ENCODE results near the gene DOCK2. TPM values are rescaled to one million over a fixed set of nuclear protein-coding genes. Genes with fewer than 3 reads are reported as not detected.

The DOCK2 gene
- total and polyA plus RNA-seq, 4 experiments from 2014 or later, result 45.8 to 223 (median 162) TPM

GRCh38 chr5:169904508-169904907 lies 267.4 kb downstream of the DOCK2 start:
- H3K4me3 ChIP-seq (ENCODE audit: low read length in 2 of 2), result no peak overlapping the region
- intact Hi-C loops (cut with micrococcal nuclease), result no loop called here
- H3K4me1 ChIP-seq (ENCODE audit: insufficient read depth, low read length), result no peaks in the 10 kb centered on the region
- Mint-ChIP-seq H3K4me1 (peaks cover 17 to 29% (median 19%) of the 10 kb centered on the region in 4 donors), H3K27ac (no peak overlapping the region), H3K9me3 (no peaks in the 10 kb centered on the region), H3K27me3 (no peaks in the 10 kb centered on the region), H3K4me3 (no peak overlapping the region), H3K36me3 (peaks cover 15 to 25% of the 10 kb centered on the region in 2 donors)
- H3K27me3 ChIP-seq (ENCODE audit: insufficient read depth, low read length), result no peaks in the 10 kb centered on the region
- ChIA-PET CTCF (ENCODE audit: partially characterized antibody) (no interaction called here), POLR2A (ENCODE audit: partially characterized antibody) (no interaction called here)
- no peaks in the 10 kb centered on the region for H3K36me3 ChIP-seq (ENCODE audit: insufficient read depth, low read length)
- no peak overlapping the region for H3K27ac ChIP-seq (ENCODE audit: low read depth, low read length)
- no peak for DNase-seq
- H3K9me3 ChIP-seq (ENCODE audit: control insufficient read depth in 1 of 2, low read length in 2 of 2), result no peaks in the 10 kb centered on the region

GRCh38 chr5:169905017-169905416 lies 267.9 kb downstream of the DOCK2 start:
- no peak for DNase-seq
- Histone ChIP-seq H3K9me3 (ENCODE audit: control insufficient read depth in 1 of 2, low read length in 2 of 2) (no peaks in the 10 kb centered on the region), H3K36me3 (ENCODE audit: insufficient read depth, low read length) (no peaks in the 10 kb centered on the region), H3K27ac (ENCODE audit: low read depth, low read length) (no peak overlapping the region), H3K4me3 (ENCODE audit: low read length in 2 of 2) (no peak overlapping the region), H3K27me3 (ENCODE audit: insufficient read depth, low read length) (no peaks in the 10 kb centered on the region), H3K4me1 (ENCODE audit: insufficient read depth, low read length) (no peaks in the 10 kb centered on the region)
- intact Hi-C loops (cut with micrococcal nuclease), result no loop called here
- Mint-ChIP-seq H3K4me3 (no peak overlapping the region), H3K27ac (peak overlapping the region in 2 of 7 donors; percentile 73), H3K4me1 (peaks cover 16 to 31% (median 19%) of the 10 kb centered on the region in 4 donors), H3K9me3 (no peaks in the 10 kb centered on the region), H3K36me3 (peaks cover 20 to 27% of the 10 kb centered on the region in 2 donors), H3K27me3 (no peaks in the 10 kb centered on the region)
- ChIA-PET POLR2A (ENCODE audit: partially characterized antibody) (no interaction called here), CTCF (ENCODE audit: partially characterized antibody) (interaction anchor here (0.6 kb wide), 1 partner anchor 13 kb away, joined by 4 read pairs; no protein-coding TSS in a partner anchor)

- Histone ChIP-seq H3K4me3 (ENCODE audit: low read length in 2 of 2) (no peak overlapping the region), H3K9me3 (ENCODE audit: control insufficient read depth in 1 of 2, low read length in 2 of 2) (no peaks in the 10 kb centered on the region), H3K4me1 (ENCODE audit: insufficient read depth, low read length) (no peaks in the 10 kb centered on the region), H3K27ac (ENCODE audit: low read depth, low read length) (no peak overlapping the region), H3K27me3 (ENCODE audit: insufficient read depth, low read length) (no peaks in the 10 kb centered on the region), H3K36me3 (ENCODE audit: insufficient read depth, low read length) (no peaks in the 10 kb centered on the region)
- no peak for DNase-seq
- Mint-ChIP-seq H3K36me3 (peaks cover 18 to 24% of the 10 kb centered on the region in 2 donors), H3K4me1 (peaks cover 2 to 19% (median 11%) of the 10 kb centered on the region in 4 donors), H3K4me3 (no peak overlapping the region), H3K9me3 (no peaks in the 10 kb centered on the region), H3K27me3 (no peaks in the 10 kb centered on the region), H3K27ac (peak overlapping the region in 2 of 7 donors; percentile 13 to 53)
- POLR2A ChIA-PET (ENCODE audit: partially characterized antibody), result no interaction called here
- intact Hi-C loops (cut with micrococcal nuclease), result no loop called here
- CTCF ChIA-PET (ENCODE audit: partially characterized antibody), result no interaction called here
Observed at GRCh38 chr5:169906745-169907649, 269.9 kb downstream of the DOCK2 start.

- H3K4me1 Mint-ChIP-seq, result peaks cover 0 to 17% (median 13%) of the 10 kb centered on the region in 4 donors
- DNase-seq, result no peak
- intact Hi-C loops (cut with micrococcal nuclease), result no loop called here
- Histone ChIP-seq H3K27me3 (ENCODE audit: insufficient read depth, low read length) (no peaks in the 10 kb centered on the region), H3K4me1 (ENCODE audit: insufficient read depth, low read length) (no peaks in the 10 kb centered on the region), H3K9me3 (ENCODE audit: control insufficient read depth in 1 of 2, low read length in 2 of 2) (no peaks in the 10 kb centered on the region), H3K4me3 (ENCODE audit: low read length in 2 of 2) (no peak overlapping the region), H3K27ac (ENCODE audit: low read depth, low read length) (no peak overlapping the region), H3K36me3 (ENCODE audit: insufficient read depth, low read length) (no peaks in the 10 kb centered on the region)
- no peak overlapping the region for H3K4me3 Mint-ChIP-seq
- H3K36me3 Mint-ChIP-seq, result peaks cover 16 to 27% of the 10 kb centered on the region in 2 donors
- H3K9me3 Mint-ChIP-seq, result no peaks in the 10 kb centered on the region
- ChIA-PET POLR2A (ENCODE audit: partially characterized antibody) (no interaction called here), CTCF (ENCODE audit: partially characterized antibody) (no interaction called here)
- H3K27ac Mint-ChIP-seq, result peak overlapping the region in 1 of 7 donors; percentile 19
- H3K27me3 Mint-ChIP-seq, result no peaks in the 10 kb centered on the region
Observed at GRCh38 chr5:169908864-169909263, 271.8 kb downstream of the DOCK2 start.

GRCh38 chr5:169909945-169910344 lies 272.9 kb downstream of the DOCK2 start:
- H3K9me3 Mint-ChIP-seq, result peaks cover 0 to 2% (median 0%) of the 10 kb centered on the region in 8 donors
- Histone ChIP-seq H3K9me3 (ENCODE audit: control insufficient read depth in 1 of 2, low read length in 2 of 2) (no peaks in the 10 kb centered on the region), H3K27ac (ENCODE audit: low read depth, low read length) (no peak overlapping the region), H3K36me3 (ENCODE audit: insufficient read depth, low read length) (no peaks in the 10 kb centered on the region), H3K27me3 (ENCODE audit: insufficient read depth, low read length) (no peaks in the 10 kb centered on the region), H3K4me3 (ENCODE audit: low read length in 2 of 2) (no peak overlapping the region), H3K4me1 (ENCODE audit: insufficient read depth, low read length) (no peaks in the 10 kb centered on the region)
- no peak for DNase-seq
- ChIA-PET CTCF (ENCODE audit: partially characterized antibody) (no interaction called here), POLR2A (ENCODE audit: partially characterized antibody) (no interaction called here)
- intact Hi-C loops (cut with micrococcal nuclease), result no loop called here
- peaks cover 0 to 21% (median 14%) of the 10 kb centered on the region in 4 donors for H3K4me1 Mint-ChIP-seq
- H3K4me3 Mint-ChIP-seq, result no peak overlapping the region
- peaks cover 16 to 33% of the 10 kb centered on the region in 2 donors for H3K36me3 Mint-ChIP-seq
- H3K27ac Mint-ChIP-seq, result peak overlapping the region in 1 of 7 donors; percentile 14
- no peaks in the 10 kb centered on the region for H3K27me3 Mint-ChIP-seq

GRCh38 chr5:169910393-169910792 lies 273.3 kb downstream of the DOCK2 start:
- no peaks in the 10 kb centered on the region for H3K27me3 Mint-ChIP-seq
- intact Hi-C loops (cut with micrococcal nuclease), result no loop called here
- DNase-seq, result no peak
- ChIA-PET POLR2A (ENCODE audit: partially characterized antibody) (no interaction called here), CTCF (ENCODE audit: partially characterized antibody) (no interaction called here)
- Histone ChIP-seq H3K4me3 (ENCODE audit: low read length in 2 of 2) (no peak overlapping the region), H3K27me3 (ENCODE audit: insufficient read depth, low read length) (no peaks in the 10 kb centered on the region), H3K27ac (ENCODE audit: low read depth, low read length) (no peak overlapping the region), H3K36me3 (ENCODE audit: insufficient read depth, low read length) (no peaks in the 10 kb centered on the region), H3K4me1 (ENCODE audit: insufficient read depth, low read length) (no peaks in the 10 kb centered on the region), H3K9me3 (ENCODE audit: control insufficient read depth in 1 of 2, low read length in 2 of 2) (no peaks in the 10 kb centered on the region)
- H3K4me1 Mint-ChIP-seq, result peaks cover 0 to 23% (median 14%) of the 10 kb centered on the region in 4 donors
- H3K9me3 Mint-ChIP-seq, result peaks cover 0 to 2% (median 0%) of the 10 kb centered on the region in 8 donors
- H3K4me3 Mint-ChIP-seq, result no peak overlapping the region
- H3K27ac Mint-ChIP-seq, result peak overlapping the region in 2 of 7 donors; percentile 14 to 19
- H3K36me3 Mint-ChIP-seq, result peaks cover 18 to 33% of the 10 kb centered on the region in 2 donors

GRCh38 chr5:169911448-169912212 lies 274.6 kb downstream of the DOCK2 start:
- Histone ChIP-seq H3K27me3 (ENCODE audit: insufficient read depth, low read length) (no peaks in the 10 kb centered on the region), H3K27ac (ENCODE audit: low read depth, low read length) (no peak overlapping the region), H3K4me3 (ENCODE audit: low read length in 2 of 2) (no peak overlapping the region), H3K4me1 (ENCODE audit: insufficient read depth, low read length) (no peaks in the 10 kb centered on the region), H3K36me3 (ENCODE audit: insufficient read depth, low read length) (no peaks in the 10 kb centered on the region), H3K9me3 (ENCODE audit: control insufficient read depth in 1 of 2, low read length in 2 of 2) (no peaks in the 10 kb centered on the region)
- no peak for DNase-seq
- Mint-ChIP-seq H3K36me3 (peaks cover 24 to 36% of the 10 kb centered on the region in 2 donors), H3K4me3 (no peak overlapping the region), H3K4me1 (peaks cover 0 to 30% (median 14%) of the 10 kb centered on the region in 4 donors), H3K27ac (peak overlapping the region in 1 of 7 donors; percentile 21), H3K27me3 (no peaks in the 10 kb centered on the region), H3K9me3 (peaks cover 0 to 2% (median 0%) of the 10 kb centered on the region in 8 donors)
- intact Hi-C loops (cut with micrococcal nuclease), result no loop called here
- CTCF ChIA-PET (ENCODE audit: partially characterized antibody), result no interaction called here
- POLR2A ChIA-PET (ENCODE audit: partially characterized antibody), result no interaction called here

Measured in CD4-positive, alpha-beta memory T cell (primary cell).